Measurements from ENCODE around the gene DCAF5.

DCAF5 gene

GRCh38 chr14:69141550-69141949 lies 11.4 kb downstream of the DCAF5 start:
- H3K4me3 ChIP-seq (ENCODE audit: low read depth, low read length): no peak overlapping the region
- DNase-seq (ENCODE audit: low read depth): no peak
- TF ChIP-seq, protein P1, sequence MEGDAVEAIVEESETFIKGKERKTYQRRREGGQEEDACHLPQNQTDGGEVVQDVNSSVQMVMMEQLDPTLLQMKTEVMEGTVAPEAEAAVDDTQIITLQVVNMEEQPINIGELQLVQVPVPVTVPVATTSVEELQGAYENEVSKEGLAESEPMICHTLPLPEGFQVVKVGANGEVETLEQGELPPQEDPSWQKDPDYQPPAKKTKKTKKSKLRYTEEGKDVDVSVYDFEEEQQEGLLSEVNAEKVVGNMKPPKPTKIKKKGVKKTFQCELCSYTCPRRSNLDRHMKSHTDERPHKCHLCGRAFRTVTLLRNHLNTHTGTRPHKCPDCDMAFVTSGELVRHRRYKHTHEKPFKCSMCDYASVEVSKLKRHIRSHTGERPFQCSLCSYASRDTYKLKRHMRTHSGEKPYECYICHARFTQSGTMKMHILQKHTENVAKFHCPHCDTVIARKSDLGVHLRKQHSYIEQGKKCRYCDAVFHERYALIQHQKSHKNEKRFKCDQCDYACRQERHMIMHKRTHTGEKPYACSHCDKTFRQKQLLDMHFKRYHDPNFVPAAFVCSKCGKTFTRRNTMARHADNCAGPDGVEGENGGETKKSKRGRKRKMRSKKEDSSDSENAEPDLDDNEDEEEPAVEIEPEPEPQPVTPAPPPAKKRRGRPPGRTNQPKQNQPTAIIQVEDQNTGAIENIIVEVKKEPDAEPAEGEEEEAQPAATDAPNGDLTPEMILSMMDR (IDR thresholded peaks at IDR 0.05; ENCODE audit: low read depth, low read length, missing control alignments): no peak

DNA sequence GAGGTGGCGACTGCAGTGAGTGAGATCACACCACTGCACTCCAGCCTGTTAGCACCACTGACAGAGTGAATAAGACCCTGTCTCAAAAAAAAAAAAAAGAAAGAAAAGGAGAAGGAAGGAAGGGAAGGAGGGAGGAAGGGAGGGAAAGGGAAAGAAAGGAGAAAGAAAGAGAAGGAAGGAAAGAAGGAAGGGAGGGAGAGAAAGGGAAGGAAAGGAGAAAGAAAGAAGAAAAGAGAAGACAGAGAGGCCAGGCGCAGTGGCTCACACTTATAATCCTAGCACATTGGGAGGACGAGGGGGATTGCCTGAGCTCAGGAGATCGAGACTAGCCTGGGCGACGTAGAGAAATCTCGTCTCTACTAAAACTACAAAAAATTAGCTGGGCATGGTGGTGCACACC lies 13.2 kb downstream of the DCAF5 start:
- no peak overlapping the region for H3K4me3 ChIP-seq (ENCODE audit: low read depth, low read length)
- no peak for DNase-seq (ENCODE audit: low read depth)
- TF ChIP-seq, protein P1 (IDR thresholded peaks at IDR 0.05; ENCODE audit: low read depth, low read length, missing control alignments): no peak

DNA sequence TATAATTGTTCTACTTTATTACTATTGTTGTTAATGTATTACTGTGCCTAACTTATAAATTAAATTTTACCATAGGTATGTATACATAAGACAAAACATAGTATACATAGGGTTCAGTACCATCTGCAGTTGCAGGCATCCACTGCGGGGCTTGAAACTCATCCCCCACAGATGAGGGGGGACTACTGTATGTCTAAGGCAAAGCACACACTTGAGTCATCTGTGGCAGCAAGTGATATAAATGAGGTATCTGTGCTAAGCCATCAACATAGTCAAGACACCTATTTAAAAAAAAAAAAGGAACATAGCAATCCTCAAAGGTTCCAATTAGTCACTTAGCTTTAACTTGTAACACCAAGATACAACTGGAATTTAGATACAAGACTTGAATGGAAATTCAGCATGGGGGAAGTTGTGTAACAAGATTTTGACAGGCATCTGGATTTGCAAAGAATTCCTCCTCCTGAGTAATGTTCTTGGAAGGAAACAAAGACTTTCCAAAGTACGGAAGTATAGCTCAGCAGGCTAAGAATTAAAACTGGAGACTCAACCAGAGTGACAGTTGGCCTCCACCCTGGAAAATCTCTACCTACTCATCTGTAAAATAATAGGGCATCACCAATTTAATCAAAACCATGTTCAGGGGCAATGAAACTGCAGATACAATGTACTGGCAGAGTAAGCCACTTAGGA lies 14.9 kb downstream of the DCAF5 start:
- no peak overlapping the region for H3K4me3 ChIP-seq (ENCODE audit: low read depth, low read length)
- no peak for DNase-seq (ENCODE audit: low read depth)
- TF ChIP-seq, protein P1 (IDR thresholded peaks at IDR 0.05; ENCODE audit: low read depth, low read length, missing control alignments): no peak

- DNase-seq (ENCODE audit: low read depth): no peak
- H3K4me3 ChIP-seq (ENCODE audit: low read depth, low read length): no peak overlapping the region
- TF ChIP-seq, protein P1 (IDR thresholded peaks at IDR 0.05; ENCODE audit: low read depth, low read length, missing control alignments): no peak
Observed at GRCh38 chr14:69137416-69137815, 15.5 kb downstream of the DCAF5 start.

DNA sequence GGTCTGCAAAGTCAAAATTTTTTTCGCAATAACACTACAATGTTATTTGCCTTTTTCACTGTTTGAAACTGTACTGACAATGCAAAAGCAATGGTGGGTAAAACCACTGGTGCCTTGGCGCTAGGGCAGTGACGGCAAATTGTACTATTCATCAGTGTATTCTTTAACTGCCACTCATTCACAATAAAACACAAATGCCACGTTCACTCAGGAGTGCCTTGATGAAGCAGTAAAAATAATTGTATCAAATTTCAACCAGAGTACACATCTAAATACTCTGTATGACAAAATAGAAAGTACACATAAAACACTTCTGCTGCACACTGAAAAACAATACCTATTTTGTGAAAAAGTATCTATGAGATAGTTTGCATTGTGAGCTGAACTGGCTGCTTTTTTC lies 17.8 kb downstream of the DCAF5 start:
- DNase-seq (ENCODE audit: low read depth): no peak
- no peak overlapping the region for H3K4me3 ChIP-seq (ENCODE audit: low read depth, low read length)
- TF ChIP-seq, protein P1 (IDR thresholded peaks at IDR 0.05; ENCODE audit: low read depth, low read length, missing control alignments): no peak

DNA sequence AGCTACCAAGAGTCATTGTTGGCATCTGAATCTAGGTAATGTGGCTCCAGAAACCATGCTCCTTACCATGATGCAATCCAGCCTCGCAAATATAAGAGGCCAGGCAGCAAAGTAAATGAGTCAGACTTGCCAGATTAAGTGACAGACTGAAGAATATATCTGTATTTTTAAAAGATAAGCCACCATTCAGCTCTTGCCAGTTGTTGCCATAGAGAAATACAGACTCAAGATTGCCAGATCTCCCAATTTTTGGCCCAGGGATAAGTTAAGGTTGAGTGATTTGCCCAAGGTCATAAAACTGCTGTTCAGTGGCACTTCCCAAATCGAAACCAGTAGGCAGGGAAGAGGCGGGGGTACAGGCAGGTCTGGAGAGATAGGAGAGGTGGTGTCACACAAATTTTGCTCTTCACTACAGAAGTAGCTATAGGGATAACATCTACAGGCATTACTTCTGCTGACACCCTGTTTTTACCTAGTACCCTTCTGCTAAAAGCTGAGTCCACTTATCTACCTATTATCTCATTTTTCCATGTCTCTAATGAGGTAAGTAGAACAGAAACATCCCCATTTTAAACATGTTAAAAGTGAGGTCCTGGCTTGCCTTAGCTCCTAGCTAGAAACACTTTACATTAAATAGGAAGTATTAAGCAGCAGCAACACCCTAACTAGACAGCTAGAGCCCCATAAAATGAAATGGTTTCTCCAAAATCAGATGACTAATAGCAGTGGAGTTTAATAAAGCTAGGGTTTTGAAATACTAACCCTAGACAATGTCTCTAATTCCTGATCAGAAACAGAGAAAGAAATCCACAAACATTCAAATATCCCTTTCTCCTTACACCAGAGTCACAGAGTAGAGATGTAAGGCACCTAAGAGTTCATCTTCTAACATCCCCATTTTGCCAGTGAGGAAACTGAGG lies 19.5 kb downstream of the DCAF5 start:
- H3K4me3 ChIP-seq (ENCODE audit: low read depth, low read length): no peak overlapping the region
- DNase-seq (ENCODE audit: low read depth): no peak
- TF ChIP-seq, protein P1 (IDR thresholded peaks at IDR 0.05; ENCODE audit: low read depth, low read length, missing control alignments): no peak
